Measurements from ENCODE around the gene PRDM1. TPM values are rescaled to one million over a fixed set of nuclear protein-coding genes. Genes with fewer than 3 reads are reported as not detected.

The PRDM1 gene
- total RNA-seq, 2 donors from 2014 or later = 1.3 to 2.6 TPM

DNA sequence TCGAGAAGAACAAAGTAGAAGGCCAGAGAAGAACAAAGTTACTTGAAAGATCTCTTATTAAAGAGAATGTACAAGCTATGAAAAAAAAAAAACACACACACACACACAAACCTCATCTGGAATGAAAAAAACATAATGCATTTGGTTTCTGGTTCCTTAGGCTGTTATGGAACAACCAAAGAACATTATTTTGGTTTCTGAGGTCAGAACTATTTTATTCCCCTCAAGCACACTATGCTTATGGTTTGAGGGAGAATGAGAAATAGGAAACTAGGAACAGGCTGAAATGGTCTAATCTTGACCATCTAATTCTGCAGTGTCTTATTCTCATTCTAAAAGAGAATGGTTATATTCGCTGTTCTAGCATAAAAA is 8.8 kb downstream of the PRDM1 start:
- intact Hi-C loops (cut with DNase I) = no loop called here
- ATAC-seq (no peak), DNase-seq (no peak)
- TF ChIP-seq POLR2A (IDR thresholded peaks at IDR 0.05) = no peak
- TF ChIP-seq, protein P1, sequence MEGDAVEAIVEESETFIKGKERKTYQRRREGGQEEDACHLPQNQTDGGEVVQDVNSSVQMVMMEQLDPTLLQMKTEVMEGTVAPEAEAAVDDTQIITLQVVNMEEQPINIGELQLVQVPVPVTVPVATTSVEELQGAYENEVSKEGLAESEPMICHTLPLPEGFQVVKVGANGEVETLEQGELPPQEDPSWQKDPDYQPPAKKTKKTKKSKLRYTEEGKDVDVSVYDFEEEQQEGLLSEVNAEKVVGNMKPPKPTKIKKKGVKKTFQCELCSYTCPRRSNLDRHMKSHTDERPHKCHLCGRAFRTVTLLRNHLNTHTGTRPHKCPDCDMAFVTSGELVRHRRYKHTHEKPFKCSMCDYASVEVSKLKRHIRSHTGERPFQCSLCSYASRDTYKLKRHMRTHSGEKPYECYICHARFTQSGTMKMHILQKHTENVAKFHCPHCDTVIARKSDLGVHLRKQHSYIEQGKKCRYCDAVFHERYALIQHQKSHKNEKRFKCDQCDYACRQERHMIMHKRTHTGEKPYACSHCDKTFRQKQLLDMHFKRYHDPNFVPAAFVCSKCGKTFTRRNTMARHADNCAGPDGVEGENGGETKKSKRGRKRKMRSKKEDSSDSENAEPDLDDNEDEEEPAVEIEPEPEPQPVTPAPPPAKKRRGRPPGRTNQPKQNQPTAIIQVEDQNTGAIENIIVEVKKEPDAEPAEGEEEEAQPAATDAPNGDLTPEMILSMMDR (IDR thresholded peaks at IDR 0.05) = no peak
- peaks cover 13% of the 10 kb centered on the region for H3K4me1 ChIP-seq
- no peak overlapping the region for H3K27ac ChIP-seq
- H3K27me3 ChIP-seq = no peaks in the 10 kb centered on the region
- no peak overlapping the region for H3K4me3 ChIP-seq
- H3K36me3 ChIP-seq (replicated peaks in 1 of 2; ENCODE audit: insufficient read depth in 1 of 2, low read depth in 2 of 2) = no peaks in the 10 kb centered on the region
- H3K9me3 ChIP-seq = no peaks in the 10 kb centered on the region
- WGBS, 2 donors = 91 to 94% methylated on average over 2 of the region's 2 CpGs

DNA sequence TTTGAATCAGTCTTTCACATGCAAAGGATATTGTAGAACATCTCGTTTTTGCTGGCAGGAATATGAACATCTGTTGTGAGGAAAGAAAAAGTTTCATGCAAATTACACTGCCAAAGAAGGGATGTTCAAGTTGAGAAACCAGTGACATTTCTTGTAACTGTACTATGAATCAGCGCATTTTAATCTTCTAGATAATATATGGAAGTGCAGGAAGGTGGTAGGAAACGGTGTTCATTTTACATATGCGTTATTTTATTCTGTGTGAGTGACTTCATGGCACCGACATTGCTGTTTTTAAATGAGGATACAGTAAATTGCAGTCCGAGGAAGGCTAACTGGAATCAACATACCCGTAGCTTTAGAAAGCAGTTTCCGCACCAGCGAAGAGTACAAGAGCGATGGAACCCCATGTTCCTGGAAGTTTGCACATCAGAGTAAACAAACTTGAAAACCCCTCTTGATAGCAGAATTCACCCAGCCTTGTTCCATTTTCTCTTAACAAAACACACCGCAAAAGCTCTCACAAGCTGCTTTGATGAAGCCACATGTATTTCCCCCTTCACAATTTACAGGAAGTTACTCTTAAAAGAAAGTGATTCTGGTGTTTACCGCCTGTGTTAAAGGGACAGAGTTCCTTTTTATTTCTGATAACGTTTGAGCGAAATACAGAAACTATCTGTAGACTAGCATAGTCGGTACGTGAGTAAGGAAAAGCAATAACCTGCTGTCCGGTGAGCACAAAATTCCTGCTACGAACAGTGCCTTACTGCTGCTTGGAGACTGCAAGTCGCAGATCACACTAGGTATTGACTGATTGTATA is 11.5 kb downstream of the PRDM1 start:
- TF ChIP-seq POLR2A (IDR thresholded peaks at IDR 0.05) = peak in 1 of 3 donors; percentile 13
- TF ChIP-seq, protein P1 (IDR thresholded peaks at IDR 0.05) = no peak

DNA sequence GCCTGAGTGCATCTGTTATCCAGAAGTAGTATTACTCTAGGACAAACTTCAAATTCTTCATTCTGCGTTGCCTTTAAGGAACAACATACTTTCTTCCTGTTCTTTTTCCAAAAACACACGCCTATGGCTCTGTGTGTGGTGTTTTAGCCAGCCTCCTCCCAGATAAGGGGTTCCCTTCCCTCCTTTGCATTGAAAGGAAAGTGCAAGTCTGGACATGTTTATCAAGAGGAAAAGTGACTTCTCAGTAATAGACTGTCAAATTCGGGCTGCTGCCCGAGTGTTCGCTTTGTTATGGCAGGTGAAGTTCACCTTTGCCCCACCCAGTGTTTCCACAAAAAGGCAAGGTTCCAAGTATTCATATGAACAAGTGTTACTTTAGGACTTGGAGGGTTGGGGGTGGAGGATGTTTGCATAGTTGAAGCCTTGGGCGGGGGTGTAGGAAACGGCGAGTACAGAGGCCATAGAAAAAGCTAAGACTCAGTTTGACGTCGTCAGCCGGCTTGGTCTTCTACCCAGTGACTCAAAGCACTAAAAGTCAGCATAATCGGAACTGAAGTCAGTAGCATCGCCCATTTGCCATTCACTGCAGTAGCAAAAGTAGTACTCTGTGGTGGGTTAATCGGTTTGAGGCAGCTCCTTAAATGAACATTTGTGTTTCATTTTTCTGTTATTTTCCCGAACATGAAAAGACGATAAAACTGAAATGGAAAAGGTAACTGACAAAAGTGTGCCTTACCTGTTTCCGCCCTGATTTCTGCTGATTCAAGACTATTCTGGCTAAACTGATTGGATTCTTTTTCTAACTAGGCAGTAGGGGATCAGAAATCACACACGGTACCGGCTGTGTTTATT is 12.5 kb downstream of the PRDM1 start:
- Histone ChIP-seq H3K4me1 (peaks cover 13% of the 10 kb centered on the region), H3K9me3 (no peaks in the 10 kb centered on the region), H3K36me3 (replicated peaks in 1 of 2; ENCODE audit: insufficient read depth in 1 of 2, low read depth in 2 of 2) (no peaks in the 10 kb centered on the region), H3K4me3 (peak overlapping the region in 1 of 2 donors; percentile 4), H3K27me3 (no peaks in the 10 kb centered on the region), H3K27ac (peak overlapping the region in 3 of 4 donors; percentile 14 to 64 (median 64))
- peak; percentile 39 to 66 (median 48) for DNase-seq
- ATAC-seq = peak; percentile 76
- TF ChIP-seq POLR2A (IDR thresholded peaks at IDR 0.05) = peak in 1 of 3 donors; percentile 47
- TF ChIP-seq, protein P1 (IDR thresholded peaks at IDR 0.05) = no peak
- intact Hi-C loops (cut with DNase I) = no loop called here
- WGBS, 2 donors = 23 to 25% methylated on average over 19 of the region's 19 CpGs

More for the DNA sequence above, 11.5 kb downstream of the PRDM1 start:
- Histone ChIP-seq H3K27ac (peak overlapping the region; percentile 6 to 64 (median 39)), H3K27me3 (no peaks in the 10 kb centered on the region), H3K4me3 (peak overlapping the region in 1 of 2 donors; percentile 4), H3K36me3 (replicated peaks in 1 of 2; ENCODE audit: insufficient read depth in 1 of 2, low read depth in 2 of 2) (no peaks in the 10 kb centered on the region), H3K9me3 (no peaks in the 10 kb centered on the region), H3K4me1 (peaks cover 13% of the 10 kb centered on the region)
- whole genome bisulfite sequencing, 2 donors = 17 to 20% methylated on average over 19 of the region's 19 CpGs
- peak; percentile 51 for ATAC-seq
- peak in 1 of 4 donors; percentile 42 for DNase-seq
- intact Hi-C loops (cut with DNase I) = no loop called here

GRCh38 chr6:106099235-106099537 is 13.1 kb downstream of the PRDM1 start:
- no peak for ATAC-seq
- no peaks in the 10 kb centered on the region for H3K27me3 ChIP-seq

More at GRCh38 chr6:106099235-106099537, 13.1 kb downstream of the PRDM1 start:
- H3K36me3 ChIP-seq (replicated peaks in 1 of 2; ENCODE audit: insufficient read depth in 1 of 2, low read depth in 2 of 2) = no peaks in the 10 kb centered on the region
- WGBS, 2 donors = 60 to 64% methylated on average over 7 of the region's 7 CpGs
- no peak overlapping the region for H3K4me3 ChIP-seq
- H3K27ac ChIP-seq = peak overlapping the region in 1 of 4 donors; percentile 64
- TF ChIP-seq, protein P1 (IDR thresholded peaks at IDR 0.05) = no peak
- no peak for TF ChIP-seq POLR2A (IDR thresholded peaks at IDR 0.05)
- intact Hi-C loops (cut with DNase I) = no loop called here
- peaks cover 13% of the 10 kb centered on the region for H3K4me1 ChIP-seq
- DNase-seq = no peak
- H3K9me3 ChIP-seq = no peaks in the 10 kb centered on the region

Measured in body of pancreas (tissue), 4 donors.